Thyroid gland (tissue), 4 donors: ENCODE results near the gene PHF19. TPM values are rescaled to one million over a fixed set of nuclear protein-coding genes. Genes with fewer than 3 reads are reported as not detected.

Experiments
- DNase-seq, 2 donors: peaks; one replicate each; pipeline ENCODE4 v3.0.0-alpha.2; 2019
- H3K27ac ChIP-seq, 3 donors: fragments of 200-600 bp; sonication (generic); 1 replicate in 2 of 3; 2 replicates in 1 of 3; pipeline ENCODE4 v1.5.1; 2016 to 2019; ENCODE audit warnings: mild to moderate bottlenecking in 1 of 3, moderate library complexity in 1 of 3
- H3K27me3 ChIP-seq: fragments of 200-600 bp; sonication (generic); one replicate; pipeline ENCODE4 v1.5.1; 2019
- H3K36me3 ChIP-seq, 2 donors: fragments of 200-600 bp; sonication (generic); one replicate each; pipeline ENCODE4 v1.5.1; 2016 to 2019
- H3K4me1 ChIP-seq, 2 donors: fragments of 200-600 bp; sonication (generic); one replicate each; pipeline ENCODE4 v1.5.1; 2017 to 2019
- H3K4me3 ChIP-seq, 3 donors: fragments of 200-600 bp; sonication (generic); replicated peaks in 1 of 3; 1 replicate in 2 of 3; 2 replicates in 1 of 3; pipeline ENCODE4 v1.5.1; 2016; ENCODE audit warnings: mild to moderate bottlenecking in 1 of 3
- H3K9me3 ChIP-seq: fragments of 200-600 bp; sonication (generic); one replicate; pipeline ENCODE4 v1.5.1; 2017
- POLR2A ChIP-seq, 2 donors: fragments of 450-650 bp; IDR thresholded peaks; one replicate each; pipeline ENCODE4 v1.6.1; 2017; ENCODE audit warnings: antibody characterized with exemption in 2 of 2, mild to moderate bottlenecking in 2 of 2, moderate library complexity in 1 of 2
- WGBS, 2 donors: methylation state at CpG; one replicate each; pipeline ENCODE4 v1.1.5; 2017; 5-methylcytosine and 5-hydroxymethylcytosine counted together
- intact Hi-C: fragments of 100-400 bp; cut with DNase I; formaldehyde crosslinking; loops from one replicate; pipeline ENCODE4 v1.15.1; 2023
- total RNA-seq, 4 donors: library from RNA; depleted of rRNA; stranded (reverse); fragments of >200 nt; gene quantifications; one replicate each; pipeline ENCODE4 v1.2.3, GENCODE V29; 2016
- TF ChIP-seq, protein P1 (sequence below), 6 experiments: fragments of 200-600 bp in 3 of 6; fragments of 450-650 bp in 3 of 6; sonication (generic) in 3 of 6; IDR thresholded peaks; one replicate each; pipeline ENCODE4 v1.5.1; 2016 to 2019; ENCODE audit warnings: antibody characterized with exemption in 6 of 6, mild to moderate bottlenecking in 2 of 6, inconsistent platforms in 1 of 6, moderate library complexity in 1 of 6

PHF19 gene
- total RNA-seq, 4 donors from 2014 or later, result 10.8 to 24.1 (median 13.1) TPM

- DNase-seq, result no peak
- WGBS, 2 donors, result 93 to 96% methylated on average over 7 of the region's 7 CpGs
- Histone ChIP-seq H3K36me3 (peaks cover 15 to 34% of the 10 kb centered on the region in 2 donors), H3K9me3 (no peaks in the 10 kb centered on the region), H3K27ac (no peak overlapping the region), H3K4me3 (no peak overlapping the region), H3K27me3 (no peaks in the 10 kb centered on the region), H3K4me1 (no peaks in the 10 kb centered on the region)
- TF ChIP-seq, protein P1, sequence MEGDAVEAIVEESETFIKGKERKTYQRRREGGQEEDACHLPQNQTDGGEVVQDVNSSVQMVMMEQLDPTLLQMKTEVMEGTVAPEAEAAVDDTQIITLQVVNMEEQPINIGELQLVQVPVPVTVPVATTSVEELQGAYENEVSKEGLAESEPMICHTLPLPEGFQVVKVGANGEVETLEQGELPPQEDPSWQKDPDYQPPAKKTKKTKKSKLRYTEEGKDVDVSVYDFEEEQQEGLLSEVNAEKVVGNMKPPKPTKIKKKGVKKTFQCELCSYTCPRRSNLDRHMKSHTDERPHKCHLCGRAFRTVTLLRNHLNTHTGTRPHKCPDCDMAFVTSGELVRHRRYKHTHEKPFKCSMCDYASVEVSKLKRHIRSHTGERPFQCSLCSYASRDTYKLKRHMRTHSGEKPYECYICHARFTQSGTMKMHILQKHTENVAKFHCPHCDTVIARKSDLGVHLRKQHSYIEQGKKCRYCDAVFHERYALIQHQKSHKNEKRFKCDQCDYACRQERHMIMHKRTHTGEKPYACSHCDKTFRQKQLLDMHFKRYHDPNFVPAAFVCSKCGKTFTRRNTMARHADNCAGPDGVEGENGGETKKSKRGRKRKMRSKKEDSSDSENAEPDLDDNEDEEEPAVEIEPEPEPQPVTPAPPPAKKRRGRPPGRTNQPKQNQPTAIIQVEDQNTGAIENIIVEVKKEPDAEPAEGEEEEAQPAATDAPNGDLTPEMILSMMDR (IDR thresholded peaks at IDR 0.05), result no peak
- no peak for TF ChIP-seq POLR2A (IDR thresholded peaks at IDR 0.05)
- intact Hi-C loops, result no loop called here
These were observed 43.7 kb downstream of the PHF19 start for GRCh38 chr9:120833325-120833724.

- intact Hi-C loops, result no loop called here
- DNase-seq, result no peak
- H3K36me3 ChIP-seq, result peaks cover 15 to 34% of the 10 kb centered on the region in 2 donors
- no peaks in the 10 kb centered on the region for H3K4me1 ChIP-seq
- H3K27ac ChIP-seq, result no peak overlapping the region
- no peaks in the 10 kb centered on the region for H3K27me3 ChIP-seq
- no peaks in the 10 kb centered on the region for H3K9me3 ChIP-seq
- no peak overlapping the region for H3K4me3 ChIP-seq
- no peak for TF ChIP-seq POLR2A (IDR thresholded peaks at IDR 0.05)
- TF ChIP-seq, protein P1 (IDR thresholded peaks at IDR 0.05), result no peak
These were observed 44.2 kb downstream of the PHF19 start for GRCh38 chr9:120832807-120833206.

- H3K36me3 ChIP-seq, result peaks cover 22 to 42% of the 10 kb centered on the region in 2 donors
- intact Hi-C loops, result no loop called here
These were observed 46.1 kb downstream of the PHF19 start for GRCh38 chr9:120830865-120831264.

DNA sequence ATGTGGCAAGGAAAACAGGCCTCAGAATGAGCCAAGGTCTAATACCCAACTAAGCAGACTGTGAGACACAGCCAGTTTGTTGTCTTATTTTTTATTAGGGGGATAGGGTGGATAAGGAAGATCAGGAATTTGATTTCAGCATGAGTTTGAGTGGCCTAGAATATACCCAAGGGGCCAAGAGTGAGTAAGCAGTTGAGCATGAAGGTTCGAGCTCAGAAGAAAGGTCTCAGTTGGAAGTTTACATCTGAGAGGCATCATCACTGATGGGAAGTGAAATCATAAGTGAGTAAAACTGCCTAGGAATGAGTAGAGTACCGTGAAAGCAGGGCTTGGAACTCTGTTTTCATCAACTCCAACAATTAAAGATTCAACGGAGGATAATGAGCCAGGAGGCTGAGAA lies 46.8 kb downstream of the PHF19 start:
- intact Hi-C loops, result no loop called here
- Histone ChIP-seq H3K9me3 (no peaks in the 10 kb centered on the region), H3K27me3 (no peaks in the 10 kb centered on the region), H3K27ac (no peak overlapping the region), H3K36me3 (peaks cover 22 to 48% of the 10 kb centered on the region in 2 donors), H3K4me1 (no peaks in the 10 kb centered on the region), H3K4me3 (no peak overlapping the region)
- WGBS, 2 donors, result 96 to 97% methylated on average over 3 of the region's 3 CpGs
- DNase-seq, result no peak
- TF ChIP-seq, protein P1 (IDR thresholded peaks at IDR 0.05), result no peak
- TF ChIP-seq POLR2A (IDR thresholded peaks at IDR 0.05), result no peak

More at GRCh38 chr9:120830865-120831264, 46.1 kb downstream of the PHF19 start:
- no peaks in the 10 kb centered on the region for H3K9me3 ChIP-seq
- TF ChIP-seq, protein P1 (IDR thresholded peaks at IDR 0.05), result no peak
- no peak for TF ChIP-seq POLR2A (IDR thresholded peaks at IDR 0.05)
- no peaks in the 10 kb centered on the region for H3K27me3 ChIP-seq
- no peak overlapping the region for H3K4me3 ChIP-seq
- WGBS, 2 donors, result 95 to 99% methylated on average over 3 of the region's 3 CpGs
- no peak overlapping the region for H3K27ac ChIP-seq
- DNase-seq, result no peak
- H3K4me1 ChIP-seq, result no peaks in the 10 kb centered on the region

GRCh38 chr9:120829650-120830049 lies 47.3 kb downstream of the PHF19 start:
- H3K9me3 ChIP-seq, result no peaks in the 10 kb centered on the region
- TF ChIP-seq POLR2A (IDR thresholded peaks at IDR 0.05), result no peak
- TF ChIP-seq, protein P1 (IDR thresholded peaks at IDR 0.05), result no peak
- no peak for DNase-seq
- H3K27me3 ChIP-seq, result no peaks in the 10 kb centered on the region
- 95 to 100% methylated on average over 1 of the region's 1 CpG for WGBS, 2 donors
- no peaks in the 10 kb centered on the region for H3K4me1 ChIP-seq
- peaks cover 22 to 52% of the 10 kb centered on the region in 2 donors for H3K36me3 ChIP-seq
- intact Hi-C loops, result no loop called here
- H3K4me3 ChIP-seq, result no peak overlapping the region
- no peak overlapping the region for H3K27ac ChIP-seq
